ENCODE data around the gene SHISA8. TPM values are rescaled to one million over a fixed set of nuclear protein-coding genes. Genes with fewer than 3 reads are reported as not detected.
A peak's percentile ranks its signal among the peaks of the same experiment; 100 is the strongest.
"Not testable (repeated sequence)": the region's sequence is repeated elsewhere in the genome, so short reads cannot be mapped to it uniquely, and the experiment has no call there.

The SHISA8 gene
- total RNA-seq, 1 donor from 2014 or later, result not detected

DNA sequence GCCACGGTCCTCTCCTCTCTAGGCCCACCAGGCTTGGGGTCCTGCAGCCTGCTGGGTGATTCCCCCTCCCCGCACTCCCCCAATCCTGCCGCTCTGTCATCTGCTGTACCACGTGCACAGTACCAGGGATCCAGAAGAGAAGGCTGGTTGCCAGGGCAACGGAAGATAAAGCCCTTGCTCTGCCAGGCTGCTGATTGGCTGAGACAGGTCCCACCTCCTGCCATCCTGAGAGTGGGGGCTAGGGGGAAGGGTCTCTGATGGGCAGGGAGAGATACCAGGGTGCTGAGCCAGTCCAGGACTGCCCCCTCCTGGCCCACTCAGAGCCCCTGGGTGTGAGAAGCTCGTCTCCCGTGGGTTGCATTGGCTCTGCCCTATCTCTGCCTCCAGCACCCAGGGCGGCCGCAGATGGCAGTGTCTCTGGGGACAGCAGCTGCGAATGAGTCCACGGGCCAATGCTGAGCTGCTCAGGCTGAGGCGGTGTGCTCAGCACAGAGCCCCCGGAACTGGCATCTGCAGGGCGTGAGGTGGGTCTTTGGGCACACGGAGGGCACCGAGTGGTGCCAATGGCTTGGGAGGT is 37.1 kb upstream of the SHISA8 start, which contains the start of gene SMIM45:
Gene SMIM45, plus strand, starts transcription at position 253 of the 577 bp plus-strand sequence.
- Mint-ChIP-seq H3K36me3 (no peaks in the 10 kb centered on the region), H3K27ac (no peak within 1 kb of the TSS), H3K9me3 (no peaks in the 10 kb centered on the region), H3K27me3 (ENCODE audit: low read depth) (no peaks in the 10 kb centered on the region), H3K4me3 (no peak within 1 kb of the TSS), H3K4me1 (peaks cover 17% of the 10 kb centered on the region)
- TF ChIP-seq, protein P1, sequence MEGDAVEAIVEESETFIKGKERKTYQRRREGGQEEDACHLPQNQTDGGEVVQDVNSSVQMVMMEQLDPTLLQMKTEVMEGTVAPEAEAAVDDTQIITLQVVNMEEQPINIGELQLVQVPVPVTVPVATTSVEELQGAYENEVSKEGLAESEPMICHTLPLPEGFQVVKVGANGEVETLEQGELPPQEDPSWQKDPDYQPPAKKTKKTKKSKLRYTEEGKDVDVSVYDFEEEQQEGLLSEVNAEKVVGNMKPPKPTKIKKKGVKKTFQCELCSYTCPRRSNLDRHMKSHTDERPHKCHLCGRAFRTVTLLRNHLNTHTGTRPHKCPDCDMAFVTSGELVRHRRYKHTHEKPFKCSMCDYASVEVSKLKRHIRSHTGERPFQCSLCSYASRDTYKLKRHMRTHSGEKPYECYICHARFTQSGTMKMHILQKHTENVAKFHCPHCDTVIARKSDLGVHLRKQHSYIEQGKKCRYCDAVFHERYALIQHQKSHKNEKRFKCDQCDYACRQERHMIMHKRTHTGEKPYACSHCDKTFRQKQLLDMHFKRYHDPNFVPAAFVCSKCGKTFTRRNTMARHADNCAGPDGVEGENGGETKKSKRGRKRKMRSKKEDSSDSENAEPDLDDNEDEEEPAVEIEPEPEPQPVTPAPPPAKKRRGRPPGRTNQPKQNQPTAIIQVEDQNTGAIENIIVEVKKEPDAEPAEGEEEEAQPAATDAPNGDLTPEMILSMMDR (IDR thresholded peaks at IDR 0.05; ENCODE audit: unreplicated experiment), result no peak
- DNase-seq (ENCODE audit: low spot score in 2 of 2, unreplicated experiment in 2 of 2), result no peak

DNA sequence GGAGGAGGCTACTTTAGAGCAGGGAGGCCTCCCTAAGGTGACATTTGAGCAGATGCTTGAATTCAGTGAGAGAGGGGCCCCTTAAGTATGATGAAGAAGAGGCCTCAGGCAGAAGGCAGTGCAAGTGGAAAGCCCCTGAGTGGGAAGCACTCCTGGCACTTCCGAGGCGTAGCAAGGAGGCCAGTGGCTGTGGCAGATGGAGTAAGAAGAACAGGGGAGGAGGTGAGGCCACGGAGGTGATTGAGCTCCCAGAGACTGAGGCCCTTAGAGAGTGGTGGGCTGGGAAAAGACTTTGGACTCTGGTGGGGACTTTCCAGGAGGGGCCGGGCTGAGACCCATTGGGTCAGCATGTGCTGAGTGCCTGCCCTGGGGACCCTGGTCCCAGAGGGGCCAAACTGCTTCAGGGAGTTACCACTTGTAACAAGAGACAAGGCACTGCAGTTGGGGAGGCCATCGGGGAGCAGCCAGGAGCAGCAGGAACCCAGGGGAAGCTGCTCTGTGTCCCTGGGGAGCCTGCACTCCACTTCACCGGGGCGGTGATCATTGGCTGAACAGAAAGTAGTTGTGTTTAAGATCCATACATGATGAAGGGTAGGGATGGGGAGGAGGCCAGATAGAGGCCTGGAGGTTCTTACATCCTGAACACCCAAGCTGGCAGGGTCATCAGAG is 34.6 kb upstream of the SHISA8 start:
- no peaks in the 10 kb centered on the region for H3K27me3 Mint-ChIP-seq (ENCODE audit: low read depth)
- DNase-seq (ENCODE audit: low spot score in 2 of 2, unreplicated experiment in 2 of 2), result no peak
- TF ChIP-seq, protein P1 (IDR thresholded peaks at IDR 0.05; ENCODE audit: unreplicated experiment), result no peak
- H3K27ac Mint-ChIP-seq, result no peak overlapping the region
- no peak overlapping the region for H3K4me3 Mint-ChIP-seq
- peaks cover 25% of the 10 kb centered on the region for H3K4me1 Mint-ChIP-seq
- H3K9me3 Mint-ChIP-seq, result no peaks in the 10 kb centered on the region
- peaks cover 1% of the 10 kb centered on the region for H3K36me3 Mint-ChIP-seq

DNA sequence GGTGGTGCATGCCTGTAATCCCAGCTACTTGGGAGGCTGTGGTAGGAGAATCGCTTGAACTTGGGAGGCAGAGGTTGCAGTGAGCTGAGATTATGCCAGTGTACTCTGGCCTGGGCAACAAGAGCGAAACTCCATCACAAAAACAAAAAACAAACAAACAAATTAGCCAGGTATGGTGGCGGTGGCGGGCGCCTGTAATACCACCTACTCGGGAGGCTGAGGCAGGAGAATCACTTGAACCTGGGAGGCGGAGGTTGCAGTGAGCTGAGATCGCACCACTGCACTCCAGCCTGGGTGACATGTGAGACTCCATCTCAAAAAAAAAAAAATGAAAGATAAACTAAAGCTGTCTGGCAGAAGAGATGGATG is 34.0 kb upstream of the SHISA8 start:
- H3K4me3 Mint-ChIP-seq, H3K27ac Mint-ChIP-seq: not testable (repeated sequence)
- peaks cover 25% of the 10 kb centered on the region for H3K4me1 Mint-ChIP-seq

DNA sequence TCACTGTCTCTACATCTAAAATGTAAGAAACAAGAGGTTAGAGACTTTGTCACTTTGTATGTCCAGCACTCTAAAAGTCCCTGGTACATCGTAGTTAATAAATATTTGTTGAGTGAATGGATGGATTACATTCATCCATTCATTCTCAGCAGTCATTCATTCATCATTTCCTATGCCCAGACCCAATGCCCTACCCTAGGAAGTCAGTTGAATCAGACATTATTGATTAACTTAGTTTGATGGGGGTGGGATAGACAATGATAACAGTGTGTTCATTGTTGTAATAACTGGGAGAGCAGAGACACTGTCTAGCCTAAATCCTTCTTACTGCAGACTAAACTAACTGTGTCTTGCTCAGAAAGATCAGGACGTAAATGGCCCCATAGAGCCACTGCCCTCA is 33.3 kb upstream of the SHISA8 start:
- TF ChIP-seq, protein P1 (IDR thresholded peaks at IDR 0.05; ENCODE audit: unreplicated experiment), result no peak
- Mint-ChIP-seq H3K27ac (no peak overlapping the region), H3K36me3 (peaks cover 3% of the 10 kb centered on the region), H3K4me3 (peak overlapping the region; percentile 86), H3K9me3 (no peaks in the 10 kb centered on the region), H3K27me3 (ENCODE audit: low read depth) (no peaks in the 10 kb centered on the region), H3K4me1 (peaks cover 25% of the 10 kb centered on the region)
- DNase-seq (ENCODE audit: low spot score in 2 of 2, unreplicated experiment in 2 of 2), result no peak

More for the DNA sequence above, 34.0 kb upstream of the SHISA8 start:
- not testable (repeated sequence) for H3K9me3 Mint-ChIP-seq; DNase-seq (ENCODE audit: low spot score in 2 of 2, unreplicated experiment in 2 of 2); H3K27me3 Mint-ChIP-seq (ENCODE audit: low read depth); H3K36me3 Mint-ChIP-seq

DNA sequence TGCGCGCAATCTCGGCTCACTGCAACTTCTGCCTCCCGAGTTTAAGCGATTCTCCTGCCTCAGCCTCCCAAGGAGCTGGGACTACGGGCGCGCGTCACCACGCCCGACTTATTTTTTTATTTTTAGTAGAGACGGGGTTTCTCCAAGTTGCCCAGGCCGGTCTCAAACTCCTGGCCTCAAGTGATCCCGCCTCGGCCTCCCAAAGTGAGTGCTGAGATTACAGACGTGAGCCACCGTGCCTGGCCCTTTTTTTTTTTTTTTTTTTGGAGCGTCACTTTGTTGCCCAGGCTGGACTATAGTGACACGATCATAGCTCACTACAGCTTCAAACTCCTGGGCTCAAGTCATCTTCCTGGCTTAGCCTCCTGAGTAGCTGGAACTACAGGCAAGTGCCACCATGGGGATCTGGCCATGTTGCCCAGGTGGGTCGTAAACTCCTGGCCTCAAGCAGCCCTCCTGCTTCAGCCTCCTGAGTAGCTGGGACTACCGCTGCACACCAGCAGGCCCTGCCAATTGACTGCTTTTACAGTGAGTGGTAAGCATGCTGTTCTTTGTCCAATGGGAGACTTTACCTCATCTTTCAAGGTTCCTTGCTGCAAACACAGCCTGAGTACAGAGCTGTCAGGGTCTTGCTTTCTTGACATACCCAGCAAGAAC is 32.7 kb upstream of the SHISA8 start:
- H3K27ac Mint-ChIP-seq, result peak overlapping the region; percentile 67
- DNase-seq (ENCODE audit: low spot score in 2 of 2, unreplicated experiment in 2 of 2), result no peak
- H3K9me3 Mint-ChIP-seq, result no peaks in the 10 kb centered on the region
- H3K27me3 Mint-ChIP-seq (ENCODE audit: low read depth), result no peaks in the 10 kb centered on the region
- H3K4me3 Mint-ChIP-seq, result peak overlapping the region; percentile 86
- TF ChIP-seq, protein P1 (IDR thresholded peaks at IDR 0.05; ENCODE audit: unreplicated experiment), result no peak
- peaks cover 3% of the 10 kb centered on the region for H3K36me3 Mint-ChIP-seq
- H3K4me1 Mint-ChIP-seq, result peaks cover 25% of the 10 kb centered on the region
